ENCODE results near the gene ZFC3H1. TPM values are rescaled to one million over a fixed set of nuclear protein-coding genes. Genes with fewer than 3 reads are reported as not detected.
A peak's percentile ranks its signal among the peaks of the same experiment; 100 is the strongest.

Gene ZFC3H1
- total and polyA plus RNA-seq, 2 of the 13 experiments (the other 11 are each of a cell fraction or from before 2014, with no cell fraction given), result 17.1 to 38.3 TPM

- TF ChIP-seq LCORL (IDR thresholded peaks at IDR 0.05), result no peak
- TF ChIP-seq LCORL (CRISPR knock-in tag; IDR thresholded peaks at IDR 0.05), result peak; percentile 96
- peak; percentile 45; the same call in 1 of the 2 replicates for TF ChIP-seq ZKSCAN8 (CRISPR knock-in tag; IDR thresholded peaks at IDR 0.05; ENCODE audit: borderline replicate concordance)
- TF ChIP-seq TEAD2 (CRISPR knock-in tag; IDR thresholded peaks at IDR 0.05), result no peak
- no peak for TF ChIP-seq PHB2 (IDR thresholded peaks at IDR 0.05; ENCODE audit: partially characterized antibody)
- peak; percentile 80 to 87 for TF ChIP-seq NR2F1 (CRISPR knock-in tag; IDR thresholded peaks at IDR 0.05)
- TF ChIP-seq AHR (CRISPR knock-in tag; IDR thresholded peaks at IDR 0.05), result 0 out of 2 replicates have a peak, but pooled peaks have one; percentile 39
- TF ChIP-seq HOXA9 (CRISPR knock-in tag; IDR thresholded peaks at IDR 0.05; ENCODE audit: borderline replicate concordance), result no peak
- peak; percentile 71 for TF ChIP-seq HINFP (CRISPR knock-in tag; IDR thresholded peaks at IDR 0.05; ENCODE audit: low read depth)
- peak; percentile 85 for TF ChIP-seq MED8 (CRISPR knock-in tag; IDR thresholded peaks at IDR 0.05; ENCODE audit: insufficient replicate concordance)
- no peak for TF ChIP-seq ZBTB40 (IDR thresholded peaks at IDR 0.05)
- TF ChIP-seq ZBTB40 (CRISPR knock-in tag; IDR thresholded peaks at IDR 0.05), result no peak; the same call in 1 of the 2 replicates
- peak; percentile 88 for TF ChIP-seq PAXIP1 (CRISPR knock-in tag; conservative IDR thresholded peaks at IDR 0.05)
- peak; percentile 97 for TF ChIP-seq POGZ (CRISPR knock-in tag; IDR thresholded peaks at IDR 0.05)
- no peak; the same call in 1 of the 2 replicates for TF ChIP-seq HOXD1 (CRISPR knock-in tag; IDR thresholded peaks at IDR 0.05)
Measured at GRCh38 chr12:71685914-71686657, 22.4 kb upstream of the ZFC3H1 start, which contains the start of gene TMEM19 (continued).

Data from HepG2 (cell line).